ENCODE measurements around the gene TNFAIP2. TPM values are rescaled to one million over a fixed set of nuclear protein-coding genes. Genes with fewer than 3 reads are reported as not detected.

The TNFAIP2 gene
- total RNA-seq, 2 experiments from 2014 or later = 1.1 to 1.2 TPM

DNA sequence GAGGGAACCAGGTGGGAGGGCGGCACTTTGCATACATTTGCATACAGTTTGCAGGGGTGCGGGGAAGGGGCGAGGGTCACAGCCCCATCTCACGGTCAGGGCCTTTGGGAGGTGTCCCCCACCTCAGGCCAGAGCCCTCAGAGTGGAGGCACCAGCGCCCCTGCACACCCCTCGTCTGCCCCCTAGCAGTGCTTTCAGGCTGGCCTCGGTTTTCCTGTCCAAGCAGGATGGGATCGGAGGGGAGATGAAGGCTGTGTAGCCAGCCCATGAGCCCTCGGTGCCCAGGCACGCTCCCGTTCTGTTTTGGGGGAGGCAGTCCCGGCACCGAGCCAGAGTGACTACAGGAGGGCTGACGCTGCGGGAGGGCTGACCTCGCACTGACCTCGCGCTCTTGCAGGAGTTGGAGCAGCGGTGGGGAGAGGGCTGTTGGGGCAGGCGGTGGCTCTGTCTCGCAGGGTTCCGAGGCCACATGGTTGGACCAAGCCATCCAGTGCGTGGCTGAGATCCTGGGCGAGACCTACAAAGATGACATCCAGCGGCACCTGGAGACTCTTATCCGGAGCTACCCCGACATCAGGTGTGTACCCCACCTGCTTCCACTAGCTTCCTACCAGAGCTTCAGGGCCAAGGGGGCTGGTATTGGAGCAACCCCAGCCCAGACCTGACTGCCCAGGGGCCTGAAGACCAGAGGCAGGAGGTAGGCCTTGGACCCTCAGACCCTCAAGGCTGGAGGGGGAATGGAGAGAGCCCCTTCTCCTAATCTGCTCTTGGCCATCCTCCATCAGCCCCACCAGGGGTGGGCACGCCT is 15.1 kb upstream of the TNFAIP2 start:
- no peak overlapping the region for H3K27ac Mint-ChIP-seq
- peaks cover 6% of the 10 kb centered on the region for H3K4me1 Mint-ChIP-seq (ENCODE audit: low read depth)
- H3K36me3 Mint-ChIP-seq (ENCODE audit: low read depth) = no peaks in the 10 kb centered on the region
- no peak for ATAC-seq
- ChIA-PET CTCF (no interaction called here), POLR2A (no interaction called here)
- H3K9me3 Mint-ChIP-seq = no peaks in the 10 kb centered on the region
- no peak overlapping the region for H3K4me3 Mint-ChIP-seq
- no peak for DNase-seq
- intact Hi-C loops (cut with micrococcal nuclease) = loop anchor here (10.0 kb wide), 1 partner anchor 187 kb away; no protein-coding TSS in a partner anchor
- TF ChIP-seq, protein P1, sequence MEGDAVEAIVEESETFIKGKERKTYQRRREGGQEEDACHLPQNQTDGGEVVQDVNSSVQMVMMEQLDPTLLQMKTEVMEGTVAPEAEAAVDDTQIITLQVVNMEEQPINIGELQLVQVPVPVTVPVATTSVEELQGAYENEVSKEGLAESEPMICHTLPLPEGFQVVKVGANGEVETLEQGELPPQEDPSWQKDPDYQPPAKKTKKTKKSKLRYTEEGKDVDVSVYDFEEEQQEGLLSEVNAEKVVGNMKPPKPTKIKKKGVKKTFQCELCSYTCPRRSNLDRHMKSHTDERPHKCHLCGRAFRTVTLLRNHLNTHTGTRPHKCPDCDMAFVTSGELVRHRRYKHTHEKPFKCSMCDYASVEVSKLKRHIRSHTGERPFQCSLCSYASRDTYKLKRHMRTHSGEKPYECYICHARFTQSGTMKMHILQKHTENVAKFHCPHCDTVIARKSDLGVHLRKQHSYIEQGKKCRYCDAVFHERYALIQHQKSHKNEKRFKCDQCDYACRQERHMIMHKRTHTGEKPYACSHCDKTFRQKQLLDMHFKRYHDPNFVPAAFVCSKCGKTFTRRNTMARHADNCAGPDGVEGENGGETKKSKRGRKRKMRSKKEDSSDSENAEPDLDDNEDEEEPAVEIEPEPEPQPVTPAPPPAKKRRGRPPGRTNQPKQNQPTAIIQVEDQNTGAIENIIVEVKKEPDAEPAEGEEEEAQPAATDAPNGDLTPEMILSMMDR (IDR thresholded peaks at IDR 0.05) = no peak
- H3K27me3 Mint-ChIP-seq = peaks cover 14% of the 10 kb centered on the region

- CTCF ChIA-PET = no interaction called here
- Mint-ChIP-seq H3K36me3 (ENCODE audit: low read depth) (no peaks in the 10 kb centered on the region), H3K4me3 (no peak overlapping the region), H3K9me3 (no peaks in the 10 kb centered on the region), H3K27me3 (peaks cover 9% of the 10 kb centered on the region), H3K27ac (peak overlapping the region; percentile 38), H3K4me1 (ENCODE audit: low read depth) (peaks cover 6% of the 10 kb centered on the region)
- intact Hi-C loops (cut with micrococcal nuclease) = loop anchor here (10.0 kb wide), 1 partner anchor 186 kb away; no protein-coding TSS in a partner anchor
- TF ChIP-seq, protein P1 (IDR thresholded peaks at IDR 0.05) = no peak
- ATAC-seq (peak; percentile 77), DNase-seq (peak; percentile 72)
- POLR2A ChIA-PET = no interaction called here
Measured at GRCh38 chr14:103108749-103109207, 14.5 kb upstream of the TNFAIP2 start.

DNA sequence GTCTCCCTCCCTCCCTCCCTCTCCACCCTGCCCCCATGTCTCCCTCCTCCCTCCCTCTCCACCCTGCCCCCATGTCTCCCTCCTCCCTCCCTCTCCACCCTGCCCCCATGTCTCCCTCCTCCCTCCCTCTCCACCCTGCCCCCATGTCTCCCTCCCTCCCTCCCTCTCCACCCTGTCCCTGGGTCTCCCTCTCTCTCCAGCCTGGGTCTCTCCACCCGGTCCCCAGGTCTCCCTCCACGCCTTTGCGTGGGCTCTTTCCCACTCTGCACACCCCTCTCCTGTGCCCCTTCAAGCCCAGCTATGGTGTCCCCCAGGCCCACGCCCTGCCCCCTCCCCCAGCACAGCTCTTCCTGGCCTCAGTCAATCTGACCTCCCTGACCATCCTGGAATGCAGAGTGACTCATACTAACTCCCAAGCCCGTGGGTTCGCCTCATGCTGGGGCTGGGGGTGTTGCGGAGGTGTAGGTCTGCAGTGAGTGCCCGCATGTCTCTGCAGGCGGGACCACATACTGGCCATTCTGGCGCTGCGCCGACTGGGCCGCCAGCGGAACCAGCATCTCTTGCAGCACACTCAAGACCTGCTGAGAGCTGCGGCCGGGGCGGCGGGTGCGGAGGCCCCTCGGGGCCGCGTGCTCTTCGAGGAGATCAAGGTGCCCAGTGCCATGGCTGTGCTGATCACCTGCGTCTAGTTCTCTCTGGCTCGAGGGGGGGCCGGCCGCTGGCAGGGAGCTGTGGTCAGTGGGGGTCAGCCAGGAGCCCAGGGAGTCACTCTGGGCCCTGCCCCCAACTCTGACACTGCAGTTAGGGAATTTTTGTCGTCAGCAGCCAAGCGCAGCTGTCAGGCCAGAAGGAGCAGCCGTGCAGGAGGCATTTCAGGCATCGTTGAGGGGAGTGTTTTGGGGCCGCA is 13.5 kb upstream of the TNFAIP2 start:
- peaks cover 7% of the 10 kb centered on the region for H3K27me3 Mint-ChIP-seq
- TF ChIP-seq, protein P1 (IDR thresholded peaks at IDR 0.05) = no peak
- H3K4me1 Mint-ChIP-seq (ENCODE audit: low read depth) = peaks cover 6% of the 10 kb centered on the region
- no peak overlapping the region for H3K4me3 Mint-ChIP-seq
- CTCF ChIA-PET = no interaction called here
- ATAC-seq (no peak), DNase-seq (no peak)
- intact Hi-C loops (cut with micrococcal nuclease) = loop anchor here (10.0 kb wide), 1 partner anchor 185 kb away; no protein-coding TSS in a partner anchor
- no peak overlapping the region for H3K27ac Mint-ChIP-seq
- no peaks in the 10 kb centered on the region for H3K9me3 Mint-ChIP-seq
- no peaks in the 10 kb centered on the region for H3K36me3 Mint-ChIP-seq (ENCODE audit: low read depth)
- POLR2A ChIA-PET = no interaction called here

- ATAC-seq (no peak), DNase-seq (no peak)
- ChIA-PET CTCF (no interaction called here), POLR2A (no interaction called here)
- TF ChIP-seq, protein P1 (IDR thresholded peaks at IDR 0.05) = no peak
- Mint-ChIP-seq H3K27me3 (peaks cover 2% of the 10 kb centered on the region), H3K9me3 (no peaks in the 10 kb centered on the region), H3K27ac (no peak overlapping the region), H3K4me1 (ENCODE audit: low read depth) (peaks cover 7% of the 10 kb centered on the region), H3K4me3 (no peak overlapping the region), H3K36me3 (ENCODE audit: low read depth) (no peaks in the 10 kb centered on the region)
- intact Hi-C loops (cut with micrococcal nuclease) = no loop called here
Measured at GRCh38 chr14:103110681-103111231, 12.5 kb upstream of the TNFAIP2 start.
